Activated naive CD4-positive, alpha-beta T cell treated with anti-CD3 and anti-CD28 coated beads for 36 hours (primary cell): ENCODE measurements around the gene SLC22A13. TPM values are rescaled to one million over a fixed set of nuclear protein-coding genes. Genes with fewer than 3 reads are reported as not detected.

ENCODE experiments used
- CTCF ChIA-PET: fragments of 350-600 bp; sonication (Branson Sonifier 250); formaldehyde crosslinking; loops from one replicate; lab custom pipeline; 2021; ENCODE audit warnings: antibody characterized with exemption; lab: Charles Lee
- DNase-seq: peaks from one replicate; pipeline ENCODE4 v3.0.0-alpha.2; 2020
- H3K27ac Mint-ChIP-seq: one replicate; pipeline ENCODE4 v1.8.0; 2021; ENCODE audit warnings: mild to moderate bottlenecking, mixed read lengths
- H3K27me3 Mint-ChIP-seq: one replicate; pipeline ENCODE4 v1.8.0; 2021; ENCODE audit warnings: low read depth, mixed read lengths
- H3K36me3 Mint-ChIP-seq: one replicate; pipeline ENCODE4 v1.8.0; 2021; ENCODE audit warnings: low read depth, mixed read lengths
- H3K4me1 Mint-ChIP-seq: one replicate; pipeline ENCODE4 v1.8.0; 2021; ENCODE audit warnings: low read depth, mixed read lengths
- H3K4me3 Mint-ChIP-seq: one replicate; pipeline ENCODE4 v1.8.0; 2021; ENCODE audit warnings: mild to moderate bottlenecking, moderate library complexity, mixed read lengths
- H3K9me3 Mint-ChIP-seq: one replicate; pipeline ENCODE4 v1.8.0; 2021; ENCODE audit warnings: mixed read lengths
- intact Hi-C: fragments of 100-400 bp; cut with micrococcal nuclease; formaldehyde crosslinking; loops from one replicate; pipeline ENCODE4 v1.15.1; 2023
- total RNA-seq, 2 experiments: library from RNA; stranded (reverse); gene quantifications; one replicate each; pipeline ENCODE4 v1.2.3, GENCODE V29; 2021

The SLC22A13 gene
- total RNA-seq, 2 experiments from 2014 or later: not detected

- Mint-ChIP-seq H3K4me3 (no peak overlapping the region), H3K9me3 (peaks cover 6% of the 10 kb centered on the region), H3K27me3 (no peaks in the 10 kb centered on the region), H3K4me1 (no peaks in the 10 kb centered on the region), H3K27ac (no peak overlapping the region), H3K36me3 (no peaks in the 10 kb centered on the region)
- DNase-seq: no peak
- intact Hi-C loops: no loop called here
- CTCF ChIA-PET: no interaction called here
These were observed 59.6 kb downstream of the SLC22A13 start for GRCh38 chr3:38325256-38325655.

DNA sequence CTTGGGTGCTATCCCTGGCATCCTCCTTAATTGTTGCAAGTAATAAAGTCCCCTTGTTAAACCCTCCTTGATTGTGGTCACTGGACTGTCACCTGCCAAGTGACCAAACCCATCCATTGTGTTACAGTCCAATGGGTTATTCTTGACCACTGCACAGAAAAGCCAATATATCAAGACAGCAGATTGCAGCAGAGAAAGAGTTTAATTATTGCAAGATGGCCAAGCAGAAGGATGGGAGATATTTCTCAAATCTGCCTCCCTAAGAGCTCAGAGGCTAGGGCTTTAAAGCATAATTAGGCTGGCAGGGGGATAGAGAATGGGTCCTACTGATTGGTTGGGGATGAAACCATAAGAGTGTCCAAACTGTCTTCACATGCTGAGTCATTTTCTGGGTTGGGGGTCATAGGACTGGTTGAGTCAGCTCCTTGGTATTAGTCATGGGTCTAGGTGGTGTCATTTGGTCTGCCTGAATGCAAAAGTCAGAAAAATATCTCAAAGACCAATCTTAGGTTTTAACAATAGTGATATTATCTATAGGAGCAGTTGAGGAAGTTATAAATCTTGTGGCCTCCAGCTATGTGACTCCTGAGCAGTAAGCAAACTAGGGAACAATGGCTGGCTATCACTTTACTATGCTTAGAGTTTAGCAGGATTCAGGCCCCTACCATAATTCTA, 61.9 kb downstream of the SLC22A13 start:
- Mint-ChIP-seq H3K27me3 (no peaks in the 10 kb centered on the region), H3K4me1 (no peaks in the 10 kb centered on the region), H3K27ac (no peak overlapping the region), H3K4me3 (no peak overlapping the region), H3K36me3 (no peaks in the 10 kb centered on the region), H3K9me3 (no peaks in the 10 kb centered on the region)
- intact Hi-C loops: no loop called here
- no peak for DNase-seq
- CTCF ChIA-PET: interaction anchor here (0.6 to 1.2 kb wide), 2 partner anchors 18 to 234 kb away, joined by 4 to 5 read pairs; no protein-coding TSS in a partner anchor

Other genes starting within 250 kb of the SLC22A13 start
- 10 to 100 TPM; 10.6 to 10.8 TPM for gene PLCD1, start 236.2 kb upstream of the SLC22A13 start, total RNA-seq
- gene DLEC1, start 226.6 kb upstream of the SLC22A13 start, total RNA-seq: under 1 TPM; 0.17 to 0.19 TPM
- gene ACAA1, start 128.7 kb upstream of the SLC22A13 start, total RNA-seq: 10 to 100 TPM; 57.5 to 58.7 TPM
- 10 to 100 TPM; 16.6 to 19.3 TPM for gene MYD88, start 127.2 kb upstream of the SLC22A13 start, total RNA-seq
- gene OXSR1, start 100.3 kb upstream of the SLC22A13 start, total RNA-seq: 10 to 100 TPM; 33.8 to 35.0 TPM
- gene SLC22A14, start 16.5 kb downstream of the SLC22A13 start, total RNA-seq: not detected
- gene XYLB, start 81.0 kb downstream of the SLC22A13 start, total RNA-seq: 1 to 10 TPM; 2.5 to 2.8 TPM
- gene ACVR2B, start 188.1 kb downstream of the SLC22A13 start, total RNA-seq: 1 to 10 TPM; 6.5 to 6.9 TPM
- 10 to 100 TPM; 15.9 to 17.3 TPM for gene EXOG, start 230.5 kb downstream of the SLC22A13 start, total RNA-seq